NCI-H146 treated with DMSO at 0.1 percent for 48 hours (cell line): ENCODE data around the gene OTX2.

Experiments used
- DNase-seq: peaks from one replicate; lab custom pipeline; 2025; ENCODE audit not compliant: unreplicated experiment; lab: John Stamatoyannopoulos, UW

OTX2 gene

GRCh38 chr14:56812364-56813141 is 2.3 kb upstream of the OTX2 start:
- no peak for DNase-seq

DNA sequence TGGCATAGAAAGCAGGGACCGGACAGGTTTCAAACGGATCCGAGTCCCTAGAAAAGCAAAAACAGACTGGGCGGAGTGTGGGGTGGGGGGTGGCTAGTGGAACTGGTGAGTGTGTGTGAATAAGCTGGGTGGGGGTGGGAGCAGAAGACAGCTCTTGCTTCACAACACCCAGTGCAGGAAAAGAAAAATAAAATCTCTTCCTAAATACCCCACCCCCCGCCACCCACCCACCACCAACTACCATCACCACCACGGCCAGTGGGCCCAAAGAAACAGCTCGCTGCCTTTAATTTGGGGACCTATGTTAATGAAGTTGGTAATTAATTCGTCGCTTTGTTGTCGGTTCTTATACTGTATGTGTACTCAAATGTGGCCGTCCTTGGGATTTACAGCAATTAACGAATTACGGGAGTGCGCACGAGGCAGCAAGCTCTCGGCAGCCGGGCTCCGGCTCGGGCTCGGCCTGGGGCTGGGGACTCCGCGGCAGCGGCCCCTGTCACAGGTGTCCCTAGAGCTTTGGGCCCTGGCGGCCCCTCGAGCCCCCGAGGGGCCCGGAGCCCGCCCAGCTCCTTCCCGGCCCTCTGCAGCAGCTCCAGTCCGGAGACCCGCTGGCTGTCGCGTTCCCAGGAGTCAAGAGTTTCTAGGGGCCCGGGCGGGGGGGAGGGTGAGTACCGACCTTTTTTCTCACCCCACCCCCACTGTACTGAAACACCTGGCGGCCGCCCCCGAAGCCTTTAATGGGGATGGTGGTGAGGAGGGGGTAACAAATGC is 1.5 kb upstream of the OTX2 start:
- DNase-seq: no peak

DNA sequence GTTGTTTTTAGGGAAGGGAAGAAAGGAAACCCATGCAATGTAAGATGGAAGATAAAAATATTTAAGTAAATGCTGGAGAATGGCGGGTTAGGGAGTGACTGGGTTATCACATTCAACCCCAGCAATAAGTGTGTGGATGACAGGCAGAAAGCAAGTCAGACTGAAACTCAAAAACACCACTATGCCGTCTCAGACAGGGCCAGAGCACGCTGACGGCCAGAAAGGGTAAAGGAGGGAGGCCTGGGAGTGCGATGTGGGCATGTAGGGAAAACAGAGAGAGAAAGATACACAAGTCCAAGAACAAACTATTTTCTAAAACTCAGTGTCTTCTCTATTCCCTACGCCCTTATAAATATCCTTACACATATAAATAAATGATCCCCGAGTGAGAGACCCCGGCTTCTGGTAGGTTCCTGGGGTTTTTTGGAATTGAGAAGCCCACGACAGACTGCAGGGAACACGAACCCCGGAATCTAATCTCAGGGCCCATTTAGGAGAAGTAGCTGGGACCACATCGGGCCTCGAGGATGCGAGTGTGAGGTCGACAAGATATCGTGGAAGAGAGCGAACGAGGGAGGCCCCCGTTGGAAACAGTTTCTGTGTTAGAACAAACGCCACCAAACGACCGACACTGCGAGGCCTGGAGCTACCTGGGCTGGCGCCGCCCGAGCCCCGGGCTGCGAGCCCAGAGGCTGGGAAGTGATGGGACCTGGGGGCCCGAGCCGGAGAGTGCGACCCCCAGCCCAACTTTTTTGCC is 735 bp upstream of the OTX2 start:
- no peak for DNase-seq

GRCh38 chr14:56809270-56810146 is 771 bp downstream of the OTX2 start:
- DNase-seq: no peak

DNA sequence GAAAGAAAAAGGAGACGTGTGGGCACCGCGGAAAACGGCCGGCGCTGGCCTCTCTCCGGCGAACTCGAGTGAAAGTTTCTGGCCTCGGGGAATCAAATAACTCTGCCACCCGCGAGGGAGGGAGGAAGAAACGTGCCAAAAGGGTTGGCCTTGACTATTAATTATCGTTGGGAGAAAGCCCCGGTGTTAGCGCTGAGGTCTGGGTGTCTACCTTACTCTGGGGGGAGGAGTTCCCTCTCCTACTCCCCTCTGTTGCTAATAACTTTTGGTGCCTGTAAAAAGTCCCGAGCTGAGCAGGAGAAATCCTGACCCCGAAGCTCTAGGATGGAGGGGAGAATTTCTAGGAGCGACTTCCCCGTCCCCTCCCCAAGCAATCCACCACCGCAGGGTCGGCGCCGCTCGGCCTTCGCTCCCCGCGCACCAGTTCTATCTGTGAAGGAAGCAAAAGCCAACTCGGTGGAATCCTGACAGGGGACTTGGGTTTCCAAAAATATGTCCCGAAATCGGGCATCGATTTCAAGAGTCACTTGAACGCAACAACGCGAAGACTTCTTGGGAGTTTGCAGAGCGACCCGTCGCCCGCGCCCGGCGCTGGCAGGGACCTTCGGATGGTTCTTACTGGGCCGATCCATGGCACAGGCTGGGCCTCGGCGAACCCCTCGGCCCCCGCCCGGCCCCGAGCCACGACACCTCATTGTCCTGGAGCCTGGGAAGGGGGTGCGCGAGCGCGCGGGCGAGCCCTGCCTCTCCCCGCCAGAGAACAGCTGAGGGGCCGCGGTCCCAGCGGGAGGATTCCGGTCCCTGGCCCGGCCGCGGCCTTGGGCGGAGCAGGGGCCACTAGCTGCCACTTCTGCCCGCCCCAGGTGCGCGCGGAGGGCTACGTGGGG is 1.7 kb downstream of the OTX2 start:
- DNase-seq: no peak

DNA sequence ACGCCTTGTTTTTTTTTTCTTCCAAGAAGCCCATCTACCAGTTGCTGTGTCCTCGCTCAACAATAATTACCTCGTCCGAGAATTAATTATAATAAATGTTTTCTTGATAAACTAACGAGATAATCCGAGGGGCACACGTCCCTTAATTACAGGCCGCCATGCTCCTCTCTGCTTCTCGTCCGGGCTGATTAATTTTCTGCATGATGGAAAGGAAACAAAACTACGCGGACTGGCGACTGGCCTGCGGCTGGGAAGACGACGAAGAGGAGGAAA is 2.2 kb downstream of the OTX2 start:
- no peak for DNase-seq

DNA sequence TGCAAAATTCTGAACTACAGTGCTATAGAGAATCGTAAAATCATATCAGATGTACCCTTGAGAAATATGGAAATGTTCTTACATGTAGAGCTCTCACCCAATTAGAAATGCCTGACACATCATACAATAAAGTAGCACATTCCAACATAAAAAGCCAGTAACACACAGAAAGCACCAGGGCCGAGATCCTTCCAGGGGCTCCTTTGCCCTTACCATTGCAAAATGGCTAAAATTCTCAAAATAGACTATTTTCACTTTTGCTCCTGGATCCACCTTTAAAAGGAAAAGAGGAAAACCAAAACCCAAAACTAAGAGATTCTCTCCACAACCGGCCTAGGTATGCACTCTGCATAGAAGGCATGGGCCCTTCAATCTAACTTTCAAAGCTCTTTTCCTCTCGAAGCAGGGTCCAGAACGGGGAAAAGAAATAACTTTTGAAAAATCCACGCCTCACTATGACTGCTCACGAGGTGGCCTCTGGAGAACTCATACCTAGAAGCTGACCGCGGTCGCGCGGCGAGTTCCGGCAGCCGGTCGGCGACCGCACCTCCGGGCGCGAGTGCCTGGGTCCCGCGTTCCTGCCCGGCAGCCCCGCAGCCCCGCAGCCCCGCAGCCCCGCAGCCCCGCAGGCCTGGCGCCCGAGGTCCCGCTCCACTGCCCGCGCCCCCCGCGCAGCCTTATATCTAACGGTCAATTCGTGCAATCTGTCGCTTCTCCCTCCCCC is 2.7 kb downstream of the OTX2 start:
- no peak for DNase-seq

- no peak for DNase-seq
Measured at GRCh38 chr14:56806760-56807159, 3.5 kb downstream of the OTX2 start.

DNA sequence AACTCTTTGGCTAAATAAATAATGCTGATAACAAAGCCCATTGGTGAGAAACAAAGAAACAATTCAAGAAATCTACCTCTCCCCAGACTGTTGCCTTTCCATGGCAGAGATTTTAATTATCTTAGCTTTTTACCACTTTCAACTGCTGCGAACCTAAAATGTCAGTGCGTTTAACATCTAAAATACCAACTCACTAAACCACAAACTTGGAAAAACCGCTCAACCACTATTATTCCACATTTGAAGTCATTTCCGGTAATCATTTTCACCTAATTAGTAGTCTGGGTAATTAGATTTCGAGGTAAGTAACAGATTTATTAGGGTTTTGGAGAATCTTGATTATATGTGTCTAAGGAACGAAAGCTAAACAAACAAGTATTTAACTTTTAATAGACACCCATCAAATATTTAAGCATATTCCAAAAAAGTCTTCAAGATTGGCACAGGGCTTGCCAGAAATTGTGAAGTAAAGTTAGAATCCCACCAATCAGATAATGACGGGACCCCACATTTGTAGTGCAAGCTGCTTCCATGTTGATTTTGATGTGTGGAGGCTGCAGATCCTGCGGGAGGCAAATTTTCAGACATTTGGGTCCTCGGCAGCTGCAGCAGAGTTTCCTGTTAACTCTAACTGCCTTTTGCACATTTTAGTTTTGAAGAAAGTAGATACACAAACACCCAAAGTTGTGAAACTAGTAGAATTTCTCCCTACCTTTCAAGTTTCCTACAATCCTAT is 4.1 kb downstream of the OTX2 start:
- no peak for DNase-seq

DNA sequence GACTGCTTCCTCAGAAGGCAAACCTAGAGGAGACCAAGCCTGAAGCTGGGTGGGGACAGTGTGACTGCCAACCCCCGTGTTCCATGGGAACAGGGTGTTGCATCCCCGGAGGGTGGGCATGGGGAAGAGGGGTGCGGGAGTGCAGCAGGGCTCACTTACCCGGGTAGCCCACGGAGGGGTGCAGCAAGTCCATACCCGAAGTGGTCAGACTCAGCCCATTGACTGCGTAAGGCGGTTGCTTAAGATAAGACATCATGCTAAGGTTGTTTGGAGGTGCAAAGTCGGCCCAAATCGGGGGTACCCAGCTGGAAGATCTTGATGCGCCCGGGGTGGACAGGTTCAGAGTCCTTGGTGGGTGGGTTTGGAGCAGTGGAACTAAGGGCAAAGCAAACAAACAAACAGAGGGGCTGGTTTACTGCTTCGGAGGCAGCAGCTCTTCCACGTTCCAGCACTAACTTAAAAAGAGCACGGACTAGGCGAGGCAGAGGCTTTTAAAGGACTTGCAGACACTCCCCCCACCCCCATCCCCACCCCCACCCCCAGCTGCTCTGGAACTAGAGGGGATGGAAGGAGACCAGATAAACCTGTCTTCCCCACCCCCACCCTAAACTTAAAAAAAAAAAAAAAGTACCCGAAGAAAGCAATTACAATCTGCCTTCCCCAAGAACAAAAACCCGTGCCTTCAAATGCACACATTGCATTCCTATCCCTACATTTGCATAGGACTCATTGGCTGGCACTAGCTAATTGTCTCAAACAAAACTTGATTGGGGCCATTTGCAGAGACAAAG is 4.9 kb downstream of the OTX2 start:
- DNase-seq: no peak

GRCh38 chr14:56803816-56804535 is 6.3 kb downstream of the OTX2 start:
- DNase-seq: no peak

DNA sequence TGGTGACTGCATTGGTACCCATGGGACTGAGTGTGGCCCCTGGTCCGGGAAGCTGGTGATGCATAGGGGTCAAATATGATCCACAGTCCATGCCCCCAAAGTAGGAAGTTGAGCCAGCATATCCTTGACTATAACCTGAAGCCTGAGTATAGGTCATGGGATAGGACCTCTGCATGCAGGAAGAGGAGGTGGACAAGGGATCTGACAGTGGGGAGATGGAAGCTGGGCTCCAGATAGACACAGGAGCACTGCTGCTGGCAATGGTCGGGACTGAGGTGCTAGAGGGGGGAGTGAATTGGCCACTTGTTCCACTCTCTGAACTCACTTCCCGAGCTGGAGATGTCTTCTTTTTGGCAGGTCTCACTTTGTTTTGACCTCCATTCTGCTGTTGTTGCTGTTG is 8.4 kb downstream of the OTX2 start:
- DNase-seq: no peak

GRCh38 chr14:56799343-56799645 is 11.0 kb downstream of the OTX2 start:
- DNase-seq: no peak

DNA sequence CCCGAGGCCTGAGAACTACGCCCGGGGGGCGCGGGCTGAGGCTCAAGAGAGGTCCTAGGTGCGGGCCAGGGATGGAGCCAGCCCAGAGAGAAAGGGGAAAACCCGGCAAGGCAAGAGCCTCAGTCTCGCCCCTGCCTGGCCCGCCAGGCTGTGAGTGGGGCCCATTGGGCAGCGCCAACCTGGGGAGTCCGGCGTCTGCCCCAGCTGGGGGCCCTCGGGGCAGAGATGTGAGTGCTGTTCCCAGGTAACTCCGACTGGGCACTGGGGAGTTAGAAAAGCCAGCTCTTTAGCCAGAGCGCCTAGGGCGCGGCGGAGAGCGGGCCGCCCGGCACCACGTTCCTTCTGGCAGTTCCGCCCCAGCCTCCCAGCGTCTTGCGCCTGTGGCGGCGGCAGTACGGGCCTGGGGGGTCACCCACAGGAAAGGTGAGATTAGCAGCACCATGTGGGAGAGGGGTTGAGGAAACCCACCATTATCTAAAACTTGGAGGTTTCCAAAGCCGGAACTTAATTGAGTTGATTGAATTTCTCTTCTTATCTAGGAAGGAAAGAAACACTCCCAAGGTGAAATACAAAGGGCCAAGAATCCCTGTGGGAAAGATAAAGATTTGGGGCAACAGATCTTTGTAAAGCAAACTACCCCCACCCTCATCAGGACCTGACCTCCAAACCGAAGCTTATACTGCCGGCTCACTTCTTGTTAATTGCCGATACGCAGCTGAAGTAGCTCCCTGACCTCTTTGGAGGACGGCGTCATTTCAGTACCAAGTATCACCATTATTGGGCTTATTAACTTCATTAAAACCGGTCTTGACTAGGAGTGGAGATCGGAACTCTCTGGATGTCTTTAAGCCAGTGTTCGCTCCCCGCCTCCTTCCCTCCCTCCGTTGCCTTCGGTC is 11.6 kb downstream of the OTX2 start:
- no peak for DNase-seq

DNA sequence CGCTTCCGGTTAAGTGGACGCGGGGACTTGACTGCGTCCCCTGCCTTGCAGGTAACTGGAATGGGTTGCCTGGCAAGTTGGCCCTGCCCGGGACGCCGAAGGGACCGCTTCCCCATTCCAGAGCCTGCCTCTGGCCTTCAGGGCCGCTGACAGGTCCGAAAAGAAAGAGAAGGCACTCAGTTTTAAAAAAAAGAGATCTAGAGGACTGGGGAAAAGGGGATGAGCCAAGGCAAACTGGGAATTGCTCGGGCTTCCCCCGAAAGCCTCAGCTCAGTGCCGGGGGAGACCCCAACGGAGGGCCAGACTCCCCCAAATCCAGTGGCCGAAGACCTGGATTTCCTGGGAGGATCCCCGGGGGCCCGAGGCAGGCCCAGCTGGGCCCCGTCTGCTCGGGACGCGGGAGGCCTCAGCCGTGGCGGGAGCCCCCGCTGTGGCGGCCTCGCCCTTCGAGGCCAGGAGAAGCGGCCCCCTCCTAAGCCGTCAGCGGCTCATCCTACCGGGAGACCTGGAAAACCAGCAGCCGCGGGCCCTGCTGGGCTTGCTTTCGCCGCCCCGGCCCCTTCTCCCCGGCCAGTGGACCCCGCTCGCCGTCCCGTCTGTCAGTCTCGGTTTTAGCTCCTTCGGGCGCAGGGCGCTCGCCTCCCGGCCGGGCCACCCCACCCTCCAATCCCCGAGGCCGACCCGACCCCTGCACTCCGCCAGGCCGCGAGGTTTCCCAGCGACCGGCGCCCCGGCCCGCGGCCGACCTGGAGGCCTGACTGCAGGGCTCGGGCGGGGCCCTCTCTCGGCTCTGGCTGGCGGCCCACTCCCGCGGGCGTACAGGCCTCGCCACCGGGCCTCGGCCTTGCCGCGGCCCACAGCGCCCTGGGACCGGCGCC is 12.5 kb downstream of the OTX2 start:
- DNase-seq: no peak
